GM12878 (cell line): ENCODE measurements around the gene AOPEP.

Source experiments
- CHD1 ChIP-seq: IDR thresholded peaks from 2 replicates; pipeline ENCODE4 v1.6.1; 2012; ENCODE audit warnings: low read depth, low read length, improper control_type of control experiment
- CTCF ChIP-seq, 3 experiments: IDR thresholded peaks in 2 of 3; conservative IDR thresholded peaks in 1 of 3; 2 replicates each; pipeline ENCODE4 v1.5.1; 2011; ENCODE audit warnings: low read depth in 3 of 3, low read length in 3 of 3, mild to moderate bottlenecking in 3 of 3, control low read depth in 2 of 3, moderate library complexity in 2 of 3, inconsistent platforms in 1 of 3, mixed read lengths in 1 of 3; ENCODE audit not compliant: control insufficient read depth in 2 of 3, insufficient read depth in 1 of 3; ENCODE audit errors: extremely low read depth in 1 of 3
- EZH2 ChIP-seq: IDR thresholded peaks from 2 replicates; pipeline ENCODE4 v1.6.1; 2012; ENCODE audit warnings: low read depth, mild to moderate bottlenecking, control low read depth, inconsistent platforms, low read length, borderline replicate concordance; ENCODE audit not compliant: control insufficient read depth
- NFYB ChIP-seq: IDR thresholded peaks from 2 replicates; pipeline ENCODE4 v1.6.1; 2011; ENCODE audit warnings: low read depth, mild to moderate bottlenecking, low read length, improper control_type of control experiment, moderate library complexity; ENCODE audit not compliant: insufficient read depth
- POLR2AphosphoS2 ChIP-seq: IDR thresholded peaks from 2 replicates; pipeline ENCODE4 v1.6.1; 2011; ENCODE audit warnings: low read depth, mild to moderate bottlenecking, low read length, improper control_type of control experiment, moderate library complexity
- POLR2AphosphoS5 ChIP-seq: IDR thresholded peaks from 2 replicates; pipeline ENCODE4 v1.6.1; 2011; ENCODE audit warnings: mild to moderate bottlenecking, low read length, inconsistent platforms
- REST ChIP-seq: IDR thresholded peaks from 2 replicates; pipeline ENCODE4 v1.6.1; 2012; ENCODE audit warnings: mild to moderate bottlenecking, low read depth, low read length
- STAT3 ChIP-seq: IDR thresholded peaks from 2 replicates; pipeline ENCODE4 v1.6.1; 2011; ENCODE audit warnings: low read depth, low read length, improper control_type of control experiment
- TARDBP ChIP-seq: IDR thresholded peaks from 2 replicates; pipeline ENCODE4 v1.6.1; 2016; ENCODE audit warnings: borderline replicate concordance
- TCF7 ChIP-seq: IDR thresholded peaks from 2 replicates; pipeline ENCODE4 v1.6.1; 2014; ENCODE audit warnings: antibody characterized with exemption, borderline replicate concordance
- ZNF24 ChIP-seq: fragments of 450-650 bp; IDR thresholded peaks from 2 replicates; pipeline ENCODE4 v1.6.1; 2017; ENCODE audit warnings: antibody characterized with exemption, mild to moderate bottlenecking
- ZZZ3 ChIP-seq: IDR thresholded peaks from 2 replicates; pipeline ENCODE4 v1.6.1; 2011; ENCODE audit warnings: low read depth; ENCODE audit not compliant: control insufficient read depth, insufficient read length

- TF ChIP-seq CTCF (IDR thresholded peaks at IDR 0.05 in 2 of 3, conservative IDR thresholded peaks at IDR 0.05 in 1 of 3; ENCODE audit: control insufficient read depth in 2 of 3, extremely low read depth in 1 of 3, insufficient read depth in 1 of 3, low read depth in 3 of 3, low read length in 3 of 3) (no peak), CHD1 (no peak), EZH2 (no peak), STAT3 (no peak), REST (no peak), TARDBP (no peak), POLR2AphosphoS2 (peak; percentile 54; the same call in 1 of the 2 replicates), NFYB (peak; percentile 55; the same call in 1 of the 2 replicates), POLR2AphosphoS5 (peak; percentile 86), ZNF24 (no peak), TCF7 (no peak), ZZZ3 (no peak)
These were observed at the start of gene AOPEP for GRCh38 chr9:94726495-94727191.
